PC-3 (cell line): Measurements from ENCODE around the gene ZNF319.

ENCODE experiments used
- CTCF ChIP-seq: fragments of 300-600 bp; sonication (generic); conservative IDR thresholded peaks from 2 replicates; pipeline ENCODE4 v1.5.1; 2017; ENCODE audit warnings: antibody characterized with exemption, low read depth, mild to moderate bottlenecking, low read length
- EZH2phosphoT487 ChIP-seq: fragments of 300-600 bp; sonication (generic); IDR thresholded peaks from 2 replicates; pipeline ENCODE4 v1.6.1; 2018; ENCODE audit warnings: mild to moderate bottlenecking, antibody characterized with exemption, low read length, borderline replicate concordance

- no peak for TF ChIP-seq EZH2phosphoT487
- no peak for TF ChIP-seq CTCF
These were observed 24.2 kb upstream of the ZNF319 start for GRCh38 chr16:58024486-58025350.
